Measurements from ENCODE around the gene EXOC4.

GRCh38 chr7:133529861-133530260, 277.0 kb downstream of the EXOC4 start:
- TF ChIP-seq MZF1 (tag by site-specific recombination; IDR thresholded peaks at IDR 0.05; ENCODE audit: borderline replicate concordance) = no peak
- no peak for TF ChIP-seq ZNF501 (tag by site-specific recombination; IDR thresholded peaks at IDR 0.05)
- no peak for TF ChIP-seq ZBTB21 (tag by site-specific recombination; IDR thresholded peaks at IDR 0.05)
